HS-5 (cell line): Measurements from ENCODE around the gene FGD2.
"Not testable (repeated sequence)": the region's sequence is repeated elsewhere in the genome, so short reads cannot be mapped to it uniquely, and the experiment has no call there.

Experiments used
- DNase-seq: peaks from one replicate; pipeline ENCODE4 v3.0.0-alpha.2; 2012; ENCODE audit warnings: low read depth

The FGD2 gene

GRCh38 chr6:37058984-37059343 is 53.5 kb downstream of the FGD2 start:
- DNase-seq, result not testable (repeated sequence)

- peak; percentile 94 for DNase-seq
Measured at GRCh38 chr6:37059344-37060194, 54.1 kb downstream of the FGD2 start.

GRCh38 chr6:37060195-37060559 is 54.7 kb downstream of the FGD2 start:
- no peak for DNase-seq

- DNase-seq, result no peak
Measured at GRCh38 chr6:37061157-37061804, 55.8 kb downstream of the FGD2 start.

GRCh38 chr6:37062424-37062823 is 57.0 kb downstream of the FGD2 start:
- no peak for DNase-seq

- DNase-seq, result no peak
Measured at GRCh38 chr6:37068356-37069270, 63.2 kb downstream of the FGD2 start.

GRCh38 chr6:37069639-37070038 is 64.2 kb downstream of the FGD2 start:
- DNase-seq, result no peak

- no peak for DNase-seq
Measured at GRCh38 chr6:37072526-37072925, 67.1 kb downstream of the FGD2 start.

GRCh38 chr6:37074053-37074827 is 68.8 kb downstream of the FGD2 start:
- DNase-seq, result no peak

GRCh38 chr6:37077191-37077904 is 71.9 kb downstream of the FGD2 start:
- DNase-seq, result no peak

GRCh38 chr6:37077905-37078296 is 72.4 kb downstream of the FGD2 start:
- peak; percentile 68 for DNase-seq
